IMR-90 (cell line): ENCODE measurements around the gene MYCBPAP. TPM values are rescaled to one million over a fixed set of nuclear protein-coding genes. Genes with fewer than 3 reads are reported as not detected.
A peak's percentile ranks its signal among the peaks of the same experiment; 100 is the strongest.

Experiments used
- ATAC-seq: fragments of 200-7000 bp; cut with Tn5 transposase; 2 replicates; pipeline ENCODE4 v1.9.1; 2020; ENCODE audit warnings: low read depth, mild to moderate bottlenecking, moderate library complexity
- BruUV-seq: library from RNA; stranded (reverse); fragments of 400-500 nt; replicated peaks from 2 replicates; lab custom pipeline; 2021; lab: Mats Ljungman, UMichigan
- CTCF ChIA-PET: fragments of 300-600 bp; formaldehyde crosslinking; extraction: SDS; loops from one replicate; lab custom pipeline; 2021; ENCODE audit warnings: antibody characterized with exemption; lab: Yijun Ruan, JAX
- POLR2A ChIA-PET: fragments of 300-600 bp; sonication (Branson Sonifier 250); formaldehyde crosslinking; loops from one replicate; lab custom pipeline; 2022; ENCODE audit warnings: antibody characterized with exemption; ENCODE audit not compliant: unreplicated experiment; lab: Charles Lee
- DNase-seq: peaks from one replicate; pipeline ENCODE4 v3.0.0; 2013
- H2AFZ ChIP-seq: replicated peaks from 2 replicates; pipeline ENCODE3; 2013; ENCODE audit warnings: low read length, mild to moderate bottlenecking; ENCODE audit not compliant: poor library complexity
- H2AK5ac ChIP-seq: 2 replicates; pipeline ENCODE4 v1.6.1; 2013; ENCODE audit warnings: low read depth, low read length, inconsistent platforms
- H2AK9ac ChIP-seq: replicated peaks from 2 replicates; pipeline ENCODE3; 2013; ENCODE audit warnings: mild to moderate bottlenecking, low read depth, low read length, moderate library complexity; ENCODE audit not compliant: poor library complexity
- H2BK120ac ChIP-seq: 2 replicates; pipeline ENCODE4 v1.6.1; 2013; ENCODE audit warnings: low read depth, low read length, inconsistent platforms
- H2BK15ac ChIP-seq: 3 replicates; pipeline ENCODE4 v1.6.1; 2013; ENCODE audit warnings: low read depth, low read length, inconsistent platforms
- H2BK20ac ChIP-seq: 2 replicates; pipeline ENCODE4 v1.6.1; 2013; ENCODE audit warnings: low read depth, mild to moderate bottlenecking, inconsistent platforms, low read length, moderate library complexity
- H2BK5ac ChIP-seq: 2 replicates; pipeline ENCODE4 v1.6.1; 2013; ENCODE audit warnings: mild to moderate bottlenecking, low read depth, low read length, inconsistent platforms; ENCODE audit not compliant: poor library complexity, severe bottlenecking
- H3K14ac ChIP-seq: replicated peaks from 2 replicates; pipeline ENCODE4 v1.6.1; 2013; ENCODE audit warnings: low read depth, low read length, inconsistent platforms
- H3K18ac ChIP-seq: 2 replicates; pipeline ENCODE4 v1.6.1; 2013; ENCODE audit warnings: low read depth, low read length, control low read depth
- H3K23ac ChIP-seq: 2 replicates; pipeline ENCODE4 v1.6.1; 2013; ENCODE audit warnings: low read depth, low read length, inconsistent platforms
- H3K27ac ChIP-seq: 2 replicates; pipeline ENCODE4 v1.5.1; 2013; ENCODE audit warnings: mild to moderate bottlenecking, control low read depth, low read length; ENCODE audit not compliant: insufficient read depth
- H3K27me3 ChIP-seq: 2 replicates; pipeline ENCODE4 v1.6.1; 2013; ENCODE audit warnings: low read length; ENCODE audit not compliant: control insufficient read depth, insufficient read depth
- H3K36me3 ChIP-seq: 2 replicates; pipeline ENCODE4 v1.6.1; 2013; ENCODE audit warnings: low read length, mixed read lengths; ENCODE audit not compliant: control insufficient read depth, insufficient read depth
- H3K4ac ChIP-seq: 2 replicates; pipeline ENCODE4 v1.6.1; 2013; ENCODE audit warnings: low read depth, low read length, inconsistent platforms
- H3K4me1 ChIP-seq: 2 replicates; pipeline ENCODE4 v1.6.1; 2013; ENCODE audit warnings: low read length, mixed read lengths; ENCODE audit not compliant: control insufficient read depth, insufficient read depth
- H3K4me2 ChIP-seq: 2 replicates; pipeline ENCODE4 v1.6.1; 2013; ENCODE audit warnings: low read depth, mild to moderate bottlenecking, control low read depth, low read length, moderate library complexity
- H3K4me3 ChIP-seq: 2 replicates; pipeline ENCODE4 v1.5.1; 2013; ENCODE audit warnings: low read depth, mild to moderate bottlenecking, control low read depth, low read length, moderate library complexity; ENCODE audit not compliant: insufficient read depth
- H3K56ac ChIP-seq: 2 replicates; pipeline ENCODE4 v1.6.1; 2013; ENCODE audit warnings: low read length, inconsistent platforms; ENCODE audit not compliant: insufficient read depth; ENCODE audit errors: extremely low read depth
- H3K79me1 ChIP-seq, 2 experiments: 2 replicates each; pipeline ENCODE4 v1.6.1; 2013; ENCODE audit warnings: low read length in 2 of 2, inconsistent platforms in 1 of 2, low read depth in 1 of 2
- H3K9ac ChIP-seq: 2 replicates; pipeline ENCODE4 v1.6.1; 2013; ENCODE audit warnings: low read depth, low read length, control low read depth
- H3K9me1 ChIP-seq: 2 replicates; pipeline ENCODE4 v1.6.1; 2013; ENCODE audit warnings: low read length, inconsistent platforms; ENCODE audit not compliant: insufficient read depth
- H3K9me3 ChIP-seq: 2 replicates; pipeline ENCODE4 v1.6.1; 2013; ENCODE audit warnings: low read length; ENCODE audit not compliant: control insufficient read depth, insufficient read depth
- H4K20me1 ChIP-seq: 2 replicates; pipeline ENCODE4 v1.6.1; 2013; ENCODE audit warnings: low read length, inconsistent platforms; ENCODE audit not compliant: insufficient read depth
- H4K5ac ChIP-seq: 2 replicates; pipeline ENCODE4 v1.6.1; 2013; ENCODE audit warnings: mild to moderate bottlenecking, low read depth, low read length, control low read depth
- H4K8ac ChIP-seq, 2 experiments: 2 replicates each; pipeline ENCODE4 v1.6.1; 2013; ENCODE audit warnings: low read depth in 2 of 2, low read length in 2 of 2, control low read depth in 1 of 2, inconsistent platforms in 1 of 2
- H4K91ac ChIP-seq: 2 replicates; pipeline ENCODE4 v1.6.1; 2013; ENCODE audit warnings: low read depth, low read length, inconsistent platforms; ENCODE audit not compliant: insufficient read depth
- CEBPB ChIP-seq: IDR thresholded peaks from 2 replicates; pipeline ENCODE4 v1.6.1; 2012; ENCODE audit warnings: low read depth, low read length, improper control_type of control experiment
- MAFK ChIP-seq: IDR thresholded peaks from 2 replicates; pipeline ENCODE4 v1.6.1; 2012; ENCODE audit warnings: low read depth, low read length, improper control_type of control experiment
- RCOR1 ChIP-seq: IDR thresholded peaks from 2 replicates; pipeline ENCODE4 v1.6.1; 2012; ENCODE audit warnings: mild to moderate bottlenecking, low read length, improper control_type of control experiment; ENCODE audit not compliant: insufficient replicate concordance
- WGBS, 2 experiments: methylation state at CpG; one replicate each; pipeline versions ENCODE4 v1.1.5 to v1.1.7; 2013; ENCODE audit warnings: missing lambda C conversion rate in 2 of 2; ENCODE audit not compliant: insufficient read length in 1 of 2; ENCODE audit errors: extremely low coverage in 2 of 2; 5-methylcytosine and 5-hydroxymethylcytosine counted together
- dilution Hi-C: fragments of 300-500 bp; cut with HindIII; formaldehyde crosslinking; loops from one replicate; pipeline ENCODE4 v1.14.3; 2018; ENCODE audit warnings: low sequenced_read_pairs; ENCODE audit not compliant: unreplicated experiment
- in situ Hi-C: fragments of 300-500 bp; cut with MboI; formaldehyde crosslinking; loops from 3 replicates; pipeline ENCODE4 v1.14.3; 2019; ENCODE audit warnings: low sequenced_read_pairs, inconsistent platforms, mixed read lengths
- intact Hi-C: fragments of 100-400 bp; cut with micrococcal nuclease; formaldehyde crosslinking; loops from 2 replicates; pipeline ENCODE4 v1.10.0; 2022
- polyA plus RNA-seq, 3 experiments: library from polyadenylated mRNA; depleted of rRNA; stranded (reverse); fragments of >200 nt; gene quantifications; 2 replicates each; pipeline ENCODE4 v1.2.3, GENCODE V29; 2012; ENCODE audit warnings: low replicate concordance in 1 of 3
- total RNA-seq: library from RNA; depleted of rRNA; stranded (reverse); fragments of >200 nt; gene quantifications from 2 replicates; pipeline ENCODE4 v1.2.3, GENCODE V29; 2012

Gene MYCBPAP
- total and polyA plus RNA-seq, 2 of the 4 experiments (the other 2 are of a cell fraction): 0.17 to 0.18 TPM

GRCh38 chr17:50458701-50459676 lies 49.2 kb upstream of the MYCBPAP start:
- Histone ChIP-seq H2BK15ac (no peak overlapping the region), H2BK20ac (no peak overlapping the region), H2AK9ac (peak overlapping the region; percentile 36), H3K9me3 (no peaks in the 10 kb centered on the region), H4K91ac (no peak overlapping the region), H3K4ac (no peak overlapping the region), H3K18ac (no peak overlapping the region), H4K20me1 (peaks cover 4% of the 10 kb centered on the region; the same call in 1 of the 2 replicates), H3K36me3 (peaks cover 3% of the 10 kb centered on the region; the same call in 1 of the 2 replicates), H3K4me3 (no peak overlapping the region), H3K9me1 (0 out of 2 replicates have a peak, but pooled peaks cover 6% of the 10 kb centered on the region), H3K4me2 (no peak overlapping the region), H2BK5ac (no peak overlapping the region), H3K27ac (no peak overlapping the region), H2AFZ (no peak overlapping the region), H3K9ac (no peak overlapping the region), H3K79me1 (no peaks in the 10 kb centered on the region; a peak in 1 of 4 replicates), H4K5ac (no peak overlapping the region), H3K23ac (no peak overlapping the region; the same call in 1 of the 2 replicates), H2BK120ac (no peak overlapping the region), H3K4me1 (no peaks in the 10 kb centered on the region), H4K8ac (no peak overlapping the region), H3K56ac (no peak overlapping the region), H2AK5ac (no peak overlapping the region), H3K14ac (0 out of 2 replicates have a peak overlapping the region, but pooled peaks have one; percentile 28), H3K27me3 (no peaks in the 10 kb centered on the region)
- intact Hi-C loops: no loop called here
- peak; percentile 50; the same call in 1 of the 2 replicates for TF ChIP-seq CEBPB
- no peak for TF ChIP-seq MAFK
- no peak for TF ChIP-seq RCOR1
- POLR2A ChIA-PET: no interaction called here
- WGBS, 2 experiments: 93% methylated on average over 8 of the region's 16 CpGs; no CpG with 5 or more reads in 1 of the 2 experiments
- CTCF ChIA-PET: no interaction called here
- ATAC-seq (peak; percentile 56; the same call in 1 of the 2 replicates), DNase-seq (peak; percentile 18)
- in situ Hi-C loops: no loop called here
- no TSS peak for BruUV-seq
- dilution Hi-C loops: no loop called here
